Brain pericyte (primary cell): ENCODE results near the gene FZD8.

Source experiments
- DNase-seq: peaks from one replicate; pipeline ENCODE4 v3.0.0-alpha.2; 2012; ENCODE audit warnings: low read depth, low spot score

Gene FZD8

GRCh38 chr10:35605191-35605590, 36.9 kb downstream of the FZD8 start, which contains the start of gene GJD4:
TSS of gene GJD4 (plus strand) at chr10:35605341. CDS start at chr10:35605568, 227 bp downstream.
- DNase-seq = no peak

GRCh38 chr10:35600193-35600592, 41.9 kb downstream of the FZD8 start:
- DNase-seq = no peak

GRCh38 chr10:35598379-35598778, 43.7 kb downstream of the FZD8 start:
- no peak for DNase-seq

GRCh38 chr10:35595106-35595505, 47.0 kb downstream of the FZD8 start:
- no peak for DNase-seq

- no peak for DNase-seq
These were observed 47.7 kb downstream of the FZD8 start for GRCh38 chr10:35594115-35595079.

GRCh38 chr10:35592441-35592840, 49.7 kb downstream of the FZD8 start:
- no peak for DNase-seq

GRCh38 chr10:35588836-35589235, 53.3 kb downstream of the FZD8 start:
- no peak for DNase-seq
